Lung (tissue), 12 donors: ENCODE data around the gene C1S. TPM values are rescaled to one million over a fixed set of nuclear protein-coding genes. Genes with fewer than 3 reads are reported as not detected.
A peak's percentile ranks its signal among the peaks of the same experiment; 100 is the strongest.

ENCODE experiments used
- ATAC-seq: fragments of 200-7000 bp; cut with Tn5 transposase; one replicate; pipeline ENCODE4 v1.9.1; 2020; ENCODE audit warnings: moderate number of reproducible peaks; ENCODE audit not compliant: insufficient read depth, low FRiP score
- DNase-seq, 3 donors: peaks; one replicate each; pipeline ENCODE4 v3.0.0-alpha.2; 2013 to 2017
- H3K27ac ChIP-seq, 2 donors: one replicate each; pipeline ENCODE4 v1.5.1; 2013; ENCODE audit warnings: mild to moderate bottlenecking in 2 of 2, moderate library complexity in 2 of 2, control low read depth in 1 of 2, inconsistent platforms in 1 of 2, low read depth in 1 of 2, low read length in 1 of 2
- H3K27me3 ChIP-seq, 3 donors: one replicate each; pipeline ENCODE4 v1.5.1; 2013; ENCODE audit warnings: low read length in 2 of 3; ENCODE audit not compliant: control insufficient read depth in 3 of 3, insufficient read depth in 3 of 3
- H3K36me3 ChIP-seq, 4 donors: one replicate each; pipeline ENCODE4 v1.5.1; 2013; ENCODE audit warnings: low read length in 4 of 4, mild to moderate bottlenecking in 1 of 4, moderate library complexity in 1 of 4; ENCODE audit not compliant: control insufficient read depth in 4 of 4, insufficient read depth in 4 of 4
- H3K4me1 ChIP-seq, 5 donors: one replicate each; pipeline ENCODE4 v1.5.1; 2013; ENCODE audit warnings: low read length in 5 of 5, mild to moderate bottlenecking in 2 of 5, moderate library complexity in 1 of 5; ENCODE audit not compliant: control insufficient read depth in 5 of 5, insufficient read depth in 5 of 5
- H3K4me3 ChIP-seq: one replicate; pipeline ENCODE4 v1.5.1; 2013; ENCODE audit warnings: mild to moderate bottlenecking, control low read depth, moderate library complexity
- H3K9ac ChIP-seq, 2 donors: one replicate each; pipeline ENCODE4 v1.5.1; 2013; ENCODE audit warnings: low read length in 2 of 2, control low read depth in 1 of 2; ENCODE audit not compliant: insufficient read depth in 1 of 2
- H3K9me3 ChIP-seq, 4 donors: one replicate each; pipeline ENCODE4 v1.5.1; 2013; ENCODE audit warnings: low read length in 3 of 4, mild to moderate bottlenecking in 1 of 4, moderate library complexity in 1 of 4; ENCODE audit not compliant: control insufficient read depth in 4 of 4, insufficient read depth in 3 of 4
- WGBS, 2 donors: extraction: QIAGEN DNeasy Blood & Tissue Kit; methylation state at CpG; one replicate each; pipeline ENCODE4 v1.1.7; 2013; 5-methylcytosine and 5-hydroxymethylcytosine counted together
- polyA plus RNA-seq, 2 donors: library from polyadenylated mRNA; stranded (reverse); fragments of 200-250 nt; gene quantifications; one replicate each; pipeline ENCODE4 v1.2.1, GENCODE V29; 2013
- total RNA-seq, 2 donors: library from RNA; depleted of rRNA in 1 of 2; stranded (reverse); fragments of >200 nt in 1 of 2; gene quantifications; one replicate each; pipeline ENCODE4 v1.2.1, GENCODE V29; 2014 to 2021
- TF ChIP-seq, protein P1 (sequence below): IDR thresholded peaks from 2 replicates; pipeline ENCODE4 v1.5.1; 2012; ENCODE audit warnings: mild to moderate bottlenecking; ENCODE audit errors: control extremely low read depth, extremely low read depth
- donor health status: control.
- donor health status: control.
- donor health status: Bipolar disorder and iron deficiency.
- donor health status: healthy.
- donor health status: DM: yes; HTN: yes; CAD: no.

The C1S gene
- total and polyA plus RNA-seq, 4 donors, result 148 to 291 (median 253) TPM

DNA sequence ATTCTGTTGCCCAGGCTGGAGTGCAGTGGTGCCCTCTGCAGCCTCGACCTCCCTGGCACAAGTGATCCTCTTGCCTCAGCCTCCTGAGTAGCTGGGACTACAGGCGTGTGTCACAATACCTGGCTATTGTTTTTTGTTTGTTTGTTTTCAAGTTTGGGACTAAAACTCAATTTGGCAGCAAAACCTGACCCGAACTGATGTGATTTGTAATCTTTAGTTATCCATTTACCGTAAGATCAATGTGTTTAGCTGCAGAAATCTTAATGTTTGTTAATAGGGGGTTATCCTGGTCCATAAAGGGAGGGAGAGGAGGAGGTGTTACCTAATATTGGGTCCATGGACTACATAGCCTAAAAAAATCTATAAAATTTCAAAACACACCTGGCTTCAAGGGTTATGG lies 738 bp upstream of the C1S start:
- no peak for DNase-seq
- ATAC-seq, result no peak
- TF ChIP-seq, protein P1, sequence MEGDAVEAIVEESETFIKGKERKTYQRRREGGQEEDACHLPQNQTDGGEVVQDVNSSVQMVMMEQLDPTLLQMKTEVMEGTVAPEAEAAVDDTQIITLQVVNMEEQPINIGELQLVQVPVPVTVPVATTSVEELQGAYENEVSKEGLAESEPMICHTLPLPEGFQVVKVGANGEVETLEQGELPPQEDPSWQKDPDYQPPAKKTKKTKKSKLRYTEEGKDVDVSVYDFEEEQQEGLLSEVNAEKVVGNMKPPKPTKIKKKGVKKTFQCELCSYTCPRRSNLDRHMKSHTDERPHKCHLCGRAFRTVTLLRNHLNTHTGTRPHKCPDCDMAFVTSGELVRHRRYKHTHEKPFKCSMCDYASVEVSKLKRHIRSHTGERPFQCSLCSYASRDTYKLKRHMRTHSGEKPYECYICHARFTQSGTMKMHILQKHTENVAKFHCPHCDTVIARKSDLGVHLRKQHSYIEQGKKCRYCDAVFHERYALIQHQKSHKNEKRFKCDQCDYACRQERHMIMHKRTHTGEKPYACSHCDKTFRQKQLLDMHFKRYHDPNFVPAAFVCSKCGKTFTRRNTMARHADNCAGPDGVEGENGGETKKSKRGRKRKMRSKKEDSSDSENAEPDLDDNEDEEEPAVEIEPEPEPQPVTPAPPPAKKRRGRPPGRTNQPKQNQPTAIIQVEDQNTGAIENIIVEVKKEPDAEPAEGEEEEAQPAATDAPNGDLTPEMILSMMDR, result no peak
- Histone ChIP-seq H3K4me1 (peaks cover 0 to 18% (median 2%) of the 10 kb centered on the region in 5 donors), H3K9ac (peak overlapping the region in 1 of 2 donors; percentile 65), H3K27me3 (no peaks in the 10 kb centered on the region), H3K4me3 (no peak overlapping the region), H3K36me3 (no peaks in the 10 kb centered on the region), H3K27ac (no peak overlapping the region), H3K9me3 (no peaks in the 10 kb centered on the region)
- 88 to 99% methylated on average over 4 of the region's 4 CpGs for WGBS, 2 donors

DNA sequence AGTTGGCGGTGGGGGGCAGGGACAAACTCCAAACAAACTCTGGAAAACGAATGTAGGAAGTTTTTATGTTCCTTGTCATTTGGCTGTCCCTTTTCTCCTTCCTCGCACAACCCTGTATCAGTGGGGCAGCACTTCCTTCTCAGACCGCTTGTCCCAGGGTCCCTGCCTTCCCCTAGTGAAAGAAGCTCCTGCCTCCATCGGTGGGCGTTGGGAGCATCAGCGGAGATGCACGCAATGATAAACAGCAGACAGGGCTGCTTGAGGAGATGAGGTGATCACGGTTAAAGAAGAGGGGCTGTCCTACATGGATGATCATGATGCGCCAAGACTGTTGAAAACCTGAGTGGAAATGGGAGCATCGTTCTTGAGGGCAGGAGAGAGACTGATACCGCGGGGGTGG lies 620 bp downstream of the C1S start:
- no peaks in the 10 kb centered on the region for H3K27me3 ChIP-seq
- H3K9me3 ChIP-seq, result no peaks in the 10 kb centered on the region
- peak overlapping the region in 1 of 2 donors; percentile 5 for H3K27ac ChIP-seq
- DNase-seq, result peak in 1 of 3 donors; percentile 38
- H3K4me1 ChIP-seq, result peaks cover 0 to 18% (median 2%) of the 10 kb centered on the region in 5 donors
- H3K4me3 ChIP-seq, result no peak overlapping the region
- WGBS, 2 donors, result 72 to 76% methylated on average over 13 of the region's 13 CpGs
- ATAC-seq, result no peak
- H3K36me3 ChIP-seq, result peaks cover 0 to 4% (median 0%) of the 10 kb centered on the region in 4 donors
- H3K9ac ChIP-seq, result peak overlapping the region in 1 of 2 donors; percentile 65
- TF ChIP-seq, protein P1, result no peak

DNA sequence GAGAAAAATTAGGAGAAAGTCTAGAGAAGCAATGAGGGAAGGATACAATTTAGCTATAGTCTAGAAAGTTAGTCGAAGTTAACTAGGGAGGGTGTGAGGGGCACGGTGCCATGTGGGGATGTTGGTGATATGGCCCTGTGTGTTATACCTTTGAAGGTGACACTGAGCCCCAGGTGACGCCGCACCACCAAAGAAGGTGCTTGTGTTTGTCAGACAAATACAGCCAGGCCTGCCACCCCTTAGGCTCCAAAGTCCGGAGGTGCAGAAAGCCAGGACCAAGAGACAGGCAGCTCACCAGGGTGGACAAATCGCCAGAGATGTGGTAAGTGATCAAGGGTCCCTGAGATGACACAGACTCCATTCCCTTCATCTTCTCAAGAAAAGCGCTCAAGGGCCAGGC lies 1.1 kb downstream of the C1S start:
- ATAC-seq, result no peak
- Histone ChIP-seq H3K27me3 (no peaks in the 10 kb centered on the region), H3K4me1 (peaks cover 0 to 18% (median 2%) of the 10 kb centered on the region in 5 donors), H3K36me3 (peaks cover 0 to 4% (median 1%) of the 10 kb centered on the region in 4 donors), H3K9ac (no peak overlapping the region), H3K27ac (no peak overlapping the region), H3K4me3 (no peak overlapping the region), H3K9me3 (no peaks in the 10 kb centered on the region)
- TF ChIP-seq, protein P1, result no peak
- no peak for DNase-seq
- WGBS, 2 donors, result 92 to 94% methylated on average over 7 of the region's 7 CpGs

DNA sequence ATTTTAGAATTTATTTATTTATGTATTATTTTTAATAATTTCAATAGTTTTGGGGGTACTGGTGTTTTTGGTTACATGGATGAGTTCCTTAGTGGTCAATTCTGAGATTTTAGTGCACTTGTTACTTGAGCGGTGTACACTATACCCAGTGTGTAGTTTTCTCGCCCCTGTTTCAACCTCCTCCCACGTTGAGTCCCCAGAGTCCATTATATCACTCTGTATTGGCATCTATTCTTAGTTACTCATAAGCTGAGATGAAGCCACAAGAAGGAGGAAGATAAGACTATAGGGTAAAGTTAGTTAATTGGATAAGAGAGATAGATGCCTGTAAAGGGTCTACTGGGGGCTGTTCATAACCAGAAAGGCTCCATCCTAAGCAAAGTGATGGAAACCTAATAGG lies 4.0 kb downstream of the C1S start:
- TF ChIP-seq, protein P1, result no peak
- no peaks in the 10 kb centered on the region for H3K27me3 ChIP-seq
- 79 to 92% methylated on average over 3 of the region's 3 CpGs for WGBS, 2 donors
- no peaks in the 10 kb centered on the region for H3K9me3 ChIP-seq
- H3K36me3 ChIP-seq, result peaks cover 0 to 13% (median 6%) of the 10 kb centered on the region in 4 donors
- DNase-seq (no peak), ATAC-seq (no peak)
- H3K27ac ChIP-seq, result no peak overlapping the region
- peaks cover 0 to 18% (median 1%) of the 10 kb centered on the region in 5 donors for H3K4me1 ChIP-seq
- no peak overlapping the region for H3K4me3 ChIP-seq
- H3K9ac ChIP-seq, result no peak overlapping the region
